Measurements from ENCODE around the gene CADM3.
A peak's percentile ranks its signal among the peaks of the same experiment; 100 is the strongest.

CADM3 gene

GRCh38 chr1:159175571-159175970 lies 4.2 kb downstream of the CADM3 start:
- DNase-seq: no peak

GRCh38 chr1:159177272-159177907 lies 6.0 kb downstream of the CADM3 start:
- no peak for DNase-seq

GRCh38 chr1:159179906-159180305 lies 8.5 kb downstream of the CADM3 start:
- DNase-seq: no peak

- DNase-seq: no peak
Measured at GRCh38 chr1:159180516-159180915, 9.1 kb downstream of the CADM3 start.

- DNase-seq: no peak
Measured at GRCh38 chr1:159181328-159182024, 10.1 kb downstream of the CADM3 start.

GRCh38 chr1:159184201-159184600 lies 12.8 kb downstream of the CADM3 start:
- no peak for DNase-seq

- DNase-seq: no peak
Measured at GRCh38 chr1:159185121-159185520, 13.7 kb downstream of the CADM3 start.

- DNase-seq: no peak
Measured at GRCh38 chr1:159187033-159187432, 15.6 kb downstream of the CADM3 start.

- no peak for DNase-seq
Measured at GRCh38 chr1:159187647-159188374, 16.4 kb downstream of the CADM3 start.

GRCh38 chr1:159188375-159188788 lies 17.0 kb downstream of the CADM3 start:
- DNase-seq: peak in 1 of 2 experiments; percentile 5

GRCh38 chr1:159190441-159190840 lies 19.0 kb downstream of the CADM3 start:
- no peak for DNase-seq

- no peak for DNase-seq
Measured at GRCh38 chr1:159196543-159196942, 25.1 kb downstream of the CADM3 start.

- peak; percentile 9 to 43 for DNase-seq
Measured at GRCh38 chr1:159197561-159198557, 26.4 kb downstream of the CADM3 start.

- DNase-seq: no peak
Measured at GRCh38 chr1:159199901-159200300, 28.5 kb downstream of the CADM3 start.

- no peak for DNase-seq
Measured at GRCh38 chr1:159200769-159201168, 29.4 kb downstream of the CADM3 start.

- no peak for DNase-seq
Measured at GRCh38 chr1:159201642-159202041, 30.2 kb downstream of the CADM3 start.

- DNase-seq: no peak
Measured at GRCh38 chr1:159203610-159204009, 32.2 kb downstream of the CADM3 start.

GRCh38 chr1:159204161-159205141 lies 33.0 kb downstream of the CADM3 start, which contains the start of gene ACKR1:
Gene ACKR1, plus strand, starts transcription at chr1:159204875. Its CDS starts 85 bp downstream, at chr1:159204960.
- DNase-seq: no peak

GRCh38 chr1:159205225-159205624 lies 33.8 kb downstream of the CADM3 start:
- no peak for DNase-seq

GRCh38 chr1:159206110-159206509 lies 34.7 kb downstream of the CADM3 start:
- DNase-seq: no peak

GRCh38 chr1:159207080-159207479 lies 35.7 kb downstream of the CADM3 start:
- no peak for DNase-seq
